ENCODE results near the gene ZNF148.

The ZNF148 gene

DNA sequence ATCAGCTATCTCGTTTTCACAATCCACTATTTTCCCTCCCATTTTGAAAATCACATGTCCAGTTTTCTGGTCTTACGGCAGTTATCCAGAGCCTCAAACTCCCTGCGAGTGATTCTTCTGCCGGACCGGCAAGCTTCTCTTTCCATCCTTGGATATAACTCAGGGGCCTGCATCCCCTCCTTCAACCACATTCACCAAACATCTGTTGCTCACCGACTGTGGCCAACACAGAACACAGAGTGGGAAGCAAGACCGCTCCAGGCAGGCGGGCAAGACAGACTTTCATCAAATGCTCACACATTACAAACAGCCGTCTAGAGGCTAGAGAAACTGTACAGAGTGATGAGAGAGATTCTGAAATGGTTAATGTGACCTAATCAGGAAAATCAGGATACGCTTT lies 154.9 kb downstream of the ZNF148 start:
- DNase-seq (ENCODE audit: low spot score) = no peak

DNA sequence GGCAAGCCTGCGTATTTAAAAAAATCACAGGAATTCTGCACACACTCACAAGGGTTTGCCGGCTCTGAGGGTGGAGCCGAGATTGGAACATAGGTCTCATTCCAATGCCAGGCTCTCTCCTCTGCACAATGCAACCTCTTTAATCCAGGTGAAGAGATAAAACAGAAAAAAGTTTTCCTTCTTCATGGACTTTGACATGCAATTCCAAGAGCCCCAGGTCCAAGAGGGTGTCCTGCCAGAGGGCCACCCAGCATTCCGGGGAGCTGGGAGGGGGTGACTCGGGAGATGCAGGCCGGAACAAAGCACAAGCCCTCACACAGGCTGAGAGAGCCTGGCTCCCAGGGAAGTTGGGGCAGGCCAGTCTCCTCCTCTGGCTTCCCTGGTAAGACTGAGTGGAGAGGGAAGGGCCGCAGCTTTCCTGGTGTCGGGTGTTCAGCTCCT lies 155.8 kb downstream of the ZNF148 start:
- DNase-seq (ENCODE audit: low spot score) = no peak

DNA sequence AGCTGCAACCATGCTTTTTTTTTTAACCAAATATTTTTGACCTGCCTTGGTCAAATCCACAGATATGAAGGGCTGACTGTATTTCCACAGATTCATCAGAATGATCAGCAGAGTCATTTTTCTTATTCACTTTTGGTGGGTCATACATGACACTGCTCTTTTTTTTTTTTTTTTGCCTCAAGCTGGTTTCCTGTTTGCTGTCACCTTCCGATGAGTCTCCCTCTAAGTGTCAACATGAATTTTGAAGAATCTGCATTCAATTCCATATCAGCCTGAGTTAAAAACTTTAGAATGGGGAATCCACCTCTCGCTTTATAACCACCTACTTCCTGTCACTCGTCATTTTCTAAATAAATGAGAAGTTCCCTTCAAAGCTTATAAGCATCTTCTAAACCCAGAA lies 160.4 kb downstream of the ZNF148 start:
- no peak for DNase-seq (ENCODE audit: low spot score)

GRCh38 chr3:125213946-125214542 lies 161.1 kb downstream of the ZNF148 start:
- DNase-seq (ENCODE audit: low spot score) = no peak

DNA sequence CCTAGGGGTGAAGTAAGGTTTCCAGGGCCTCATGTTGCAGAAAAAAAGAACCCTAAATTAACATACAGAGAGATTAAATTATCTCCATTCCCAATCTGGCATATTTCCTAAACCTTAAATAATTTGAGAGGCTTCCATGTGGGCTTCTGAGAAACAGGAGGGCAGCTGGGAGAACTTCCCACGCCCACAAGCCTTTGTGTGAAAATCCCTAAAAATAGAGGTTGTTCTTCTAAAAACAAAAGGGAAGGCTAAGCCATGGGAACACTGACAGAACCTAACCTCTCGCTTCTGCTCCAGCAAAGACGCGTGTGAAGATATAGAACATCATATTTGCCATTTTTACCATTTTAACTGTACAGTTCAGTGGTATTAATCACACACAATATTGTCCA lies 161.8 kb downstream of the ZNF148 start:
- DNase-seq (ENCODE audit: low spot score) = no peak

- no peak for DNase-seq (ENCODE audit: low spot score)
Observed at GRCh38 chr3:125212509-125213363, 162.4 kb downstream of the ZNF148 start, which contains the start of gene SLC12A8. Gene SLC12A8, minus strand, starts transcription at chr3:125212748. Its CDS starts 1,399 bp downstream, at chr3:125211349.

DNA sequence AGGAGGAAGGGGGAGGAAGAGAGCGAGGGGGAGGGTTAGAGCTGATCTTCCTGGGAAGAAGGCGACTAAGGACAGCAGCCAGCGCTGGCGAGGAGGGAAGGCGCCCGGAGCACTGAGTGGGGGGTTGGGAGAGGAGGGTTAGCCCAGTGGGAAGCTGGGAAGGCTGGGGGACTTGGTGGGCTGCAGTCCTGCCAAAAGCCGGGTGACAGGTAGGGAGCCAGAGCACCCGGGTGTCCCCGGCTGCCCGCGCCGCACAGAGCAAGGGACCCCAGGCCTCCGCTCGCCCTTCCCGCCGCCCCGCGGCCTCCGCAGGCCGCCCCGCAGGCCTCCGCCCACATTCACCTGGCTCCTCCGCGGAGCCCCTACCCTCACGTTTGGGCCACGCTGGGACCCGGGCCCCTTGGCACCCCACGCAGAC lies 163.0 kb downstream of the ZNF148 start:
- DNase-seq (ENCODE audit: low spot score) = no peak

DNA sequence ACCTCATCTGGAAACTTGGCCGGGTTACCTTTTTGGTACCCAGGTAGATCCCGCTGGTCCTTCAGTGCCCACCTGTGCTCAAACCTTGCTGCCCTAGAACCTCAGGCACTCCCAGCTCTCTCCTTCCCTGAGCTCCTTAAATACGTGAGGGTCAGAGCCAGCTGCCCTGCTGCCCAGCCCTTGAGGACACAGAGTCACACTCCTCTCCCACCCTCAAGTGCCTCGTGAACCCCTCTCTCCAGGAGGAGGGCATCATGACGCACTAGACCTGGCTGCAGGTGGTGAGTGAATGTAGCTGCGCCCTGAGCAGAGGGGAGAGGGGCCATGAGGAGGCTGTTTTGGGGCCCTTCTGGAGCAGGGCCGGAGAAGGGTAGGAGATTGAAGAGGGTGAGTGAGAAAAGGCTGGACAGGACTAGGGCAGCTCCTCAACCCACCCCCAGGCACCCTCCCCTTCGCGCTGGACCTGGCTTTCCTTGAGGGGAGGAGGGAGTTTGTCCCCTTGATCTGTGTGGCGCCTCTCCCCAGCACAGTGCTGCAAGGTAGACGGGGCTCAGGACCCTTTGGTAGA lies 163.5 kb downstream of the ZNF148 start:
- DNase-seq (ENCODE audit: low spot score) = no peak

GRCh38 chr3:125207949-125208568 lies 167.1 kb downstream of the ZNF148 start:
- no peak for DNase-seq (ENCODE audit: low spot score)

DNA sequence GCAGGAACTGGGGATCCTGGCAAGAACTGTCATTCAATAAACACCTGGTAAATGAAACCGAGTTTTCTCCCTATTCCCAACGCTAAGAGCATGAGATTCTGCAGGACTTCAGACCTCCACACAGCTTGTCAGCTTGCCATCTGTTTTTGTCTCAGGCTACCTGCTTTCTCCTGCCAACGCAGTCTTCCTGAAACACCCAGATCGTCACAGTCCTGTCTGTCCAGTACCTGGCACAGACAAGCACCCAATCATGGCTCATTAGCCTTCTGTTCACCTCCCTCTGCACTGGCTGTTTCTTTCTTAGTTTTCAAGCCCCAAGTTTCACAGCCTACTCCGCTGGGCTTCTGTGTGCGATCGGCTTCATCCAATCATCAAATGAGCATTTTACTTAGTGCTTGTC lies 167.6 kb downstream of the ZNF148 start:
- DNase-seq (ENCODE audit: low spot score) = no peak

GRCh38 chr3:125206934-125207333 lies 168.2 kb downstream of the ZNF148 start:
- no peak for DNase-seq (ENCODE audit: low spot score)

GRCh38 chr3:125203731-125204130 lies 171.4 kb downstream of the ZNF148 start:
- DNase-seq (ENCODE audit: low spot score) = no peak

DNA sequence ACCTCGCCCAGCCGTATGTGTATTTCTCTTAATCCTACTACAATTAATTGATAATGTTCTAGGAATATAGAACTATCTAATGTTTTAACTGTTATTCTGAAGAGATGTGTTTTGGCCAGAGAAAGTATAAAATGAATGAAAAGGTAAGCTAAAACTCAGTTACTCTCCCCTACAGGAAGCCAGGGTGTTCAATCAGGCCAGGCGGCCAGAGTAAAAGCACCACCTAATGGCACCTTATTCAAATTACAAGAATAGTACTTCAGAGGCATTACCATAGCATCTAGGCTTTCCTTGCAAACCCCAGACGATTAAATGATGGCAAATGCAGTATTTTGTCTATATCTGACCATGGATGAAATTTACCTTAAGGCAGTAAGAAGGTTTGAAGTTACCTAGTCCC lies 172.9 kb downstream of the ZNF148 start:
- no peak for DNase-seq (ENCODE audit: low spot score)

GRCh38 chr3:125200731-125201139 lies 174.4 kb downstream of the ZNF148 start:
- DNase-seq (ENCODE audit: low spot score) = no peak

DNA sequence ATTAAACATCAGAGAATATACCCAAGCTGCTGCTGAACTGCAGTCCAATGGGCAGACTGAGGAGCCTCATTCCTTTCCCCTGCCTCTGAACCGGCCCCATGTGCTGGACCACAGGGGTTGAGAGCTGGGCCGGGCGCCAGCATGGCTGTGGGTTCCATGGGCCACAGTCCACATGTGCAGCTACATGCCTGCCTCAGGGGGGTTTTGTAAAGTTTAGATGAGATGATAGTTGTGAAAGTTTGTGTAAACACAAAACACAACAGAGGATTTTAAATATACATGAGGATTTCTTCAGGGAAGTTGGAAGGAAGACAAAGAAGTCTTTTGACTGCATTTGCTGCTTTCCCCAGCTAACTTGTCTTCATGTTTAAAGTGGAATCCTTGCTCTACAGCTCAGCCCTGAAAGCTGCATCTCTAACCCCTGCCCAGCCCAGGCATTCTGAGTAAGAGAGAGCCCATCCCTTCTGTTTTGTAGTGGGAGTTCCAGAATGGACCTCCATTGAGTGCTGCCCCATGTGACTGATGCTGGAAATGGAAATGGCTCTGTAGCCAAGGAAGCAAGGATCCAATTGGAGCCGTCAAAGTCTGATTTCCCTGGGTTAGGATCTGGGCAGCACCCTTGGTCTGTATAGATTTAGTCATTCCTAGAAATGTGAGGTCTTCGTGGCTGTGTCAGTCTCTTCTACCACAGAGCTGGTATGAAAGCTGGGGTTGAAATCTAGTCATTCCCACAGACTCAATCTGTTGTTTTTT lies 180.1 kb downstream of the ZNF148 start:
- no peak for DNase-seq (ENCODE audit: low spot score)

DNA sequence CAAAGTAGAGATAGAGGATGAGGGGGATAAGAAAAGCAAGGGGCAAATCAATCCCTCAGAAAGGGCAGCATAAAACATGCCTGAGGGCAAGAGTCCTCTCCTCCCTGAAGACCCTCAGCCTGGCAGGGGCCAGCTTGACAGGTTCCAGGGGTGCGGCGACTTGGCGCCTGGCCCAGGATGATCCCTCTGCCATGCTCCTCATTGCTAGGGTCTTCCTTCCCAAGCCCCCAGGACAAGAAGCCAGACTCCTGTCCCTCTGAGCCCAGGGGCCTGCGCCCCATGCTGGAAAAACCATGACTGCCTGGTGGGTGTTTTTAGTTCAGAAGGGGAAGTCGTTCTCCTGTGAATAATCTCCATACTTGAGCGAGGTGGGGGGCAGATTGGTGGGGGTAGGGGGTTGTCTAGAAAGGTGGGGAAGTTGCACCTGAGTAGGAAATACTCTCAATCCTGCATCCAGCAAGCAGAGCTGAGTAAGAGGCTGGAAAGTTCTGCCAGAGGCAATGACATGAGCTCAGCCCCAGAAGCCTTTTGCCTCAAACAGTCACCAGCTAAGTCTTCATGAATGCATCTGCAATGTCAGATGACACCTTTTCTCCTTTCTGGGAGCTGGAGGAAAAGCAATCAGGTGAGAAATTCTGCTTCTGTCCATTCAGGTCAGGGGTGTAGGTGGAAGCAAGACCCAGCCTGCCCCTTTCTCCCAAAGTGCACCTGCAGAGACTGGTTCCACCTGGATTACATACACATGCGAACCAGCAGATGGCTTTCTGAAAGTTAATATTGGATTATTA lies 180.9 kb downstream of the ZNF148 start:
- no peak for DNase-seq (ENCODE audit: low spot score)

DNA sequence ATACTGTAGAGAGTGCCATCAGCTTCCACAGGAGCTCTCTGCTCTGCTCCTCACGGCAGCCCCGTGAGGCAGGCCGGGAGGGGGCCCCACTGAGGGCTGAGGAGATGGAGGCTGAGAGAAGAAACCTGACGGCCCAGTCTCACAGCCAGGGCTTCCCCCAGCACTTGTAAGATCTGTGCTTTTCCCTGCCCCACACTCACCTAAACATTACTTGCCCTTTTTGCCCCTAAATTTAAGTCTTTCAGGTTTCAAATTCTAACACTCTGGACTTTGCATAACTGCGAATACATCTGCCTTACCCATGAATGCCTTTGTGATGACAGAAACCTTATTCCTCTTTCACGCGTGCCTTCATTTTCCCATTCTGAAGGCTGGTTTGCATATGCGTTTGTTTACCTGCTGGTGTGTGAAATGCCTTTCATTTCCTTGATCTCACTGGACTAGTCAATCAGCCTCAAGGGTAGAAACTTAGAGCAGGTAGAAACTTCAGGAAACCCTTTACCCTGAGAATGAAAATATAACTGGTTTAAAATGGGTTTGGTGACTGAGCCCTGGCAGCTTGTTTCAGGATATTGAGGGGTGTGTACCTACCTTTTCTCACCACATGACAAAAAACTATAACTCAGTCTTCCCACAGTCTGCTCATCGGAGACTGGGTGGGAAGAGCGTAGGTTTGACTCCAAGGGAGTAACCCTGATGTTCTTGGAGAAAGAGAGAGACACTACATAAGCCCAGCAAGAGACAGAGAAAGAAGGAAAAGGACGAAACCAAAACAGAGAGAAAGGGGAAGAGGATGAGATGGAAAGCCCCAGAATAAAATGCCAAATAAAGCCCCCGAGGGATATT lies 182.7 kb downstream of the ZNF148 start:
- no peak for DNase-seq (ENCODE audit: low spot score)

- DNase-seq (ENCODE audit: low spot score) = no peak
Observed at GRCh38 chr3:125191730-125192129, 183.4 kb downstream of the ZNF148 start.

DNA sequence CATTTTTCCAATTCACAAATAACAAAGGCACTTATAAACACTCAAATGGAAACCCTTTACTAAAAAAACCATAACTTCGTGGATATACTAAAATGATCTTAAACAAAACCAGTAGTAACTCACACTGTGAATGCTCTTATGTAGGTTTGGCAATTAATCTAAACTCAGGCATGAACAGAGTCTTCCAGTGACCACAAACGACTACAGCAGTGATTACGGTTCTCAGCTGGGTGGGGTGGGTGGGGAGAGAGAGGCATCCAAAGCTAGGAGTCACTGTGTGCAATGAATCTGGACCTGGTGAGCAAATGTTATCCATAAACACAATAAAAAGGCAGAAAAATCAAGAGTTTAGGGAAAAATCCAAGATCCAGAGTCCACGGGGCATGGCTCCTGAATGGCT lies 183.9 kb downstream of the ZNF148 start:
- DNase-seq (ENCODE audit: low spot score) = no peak

GRCh38 chr3:125190786-125191185 lies 184.3 kb downstream of the ZNF148 start:
- DNase-seq (ENCODE audit: low spot score) = no peak

Measured in hematopoietic multipotent progenitor cell treated with erythropoietin and hydrocortisone succinate and interleukin-3 and kit ligand, for 17 days (in vitro differentiated cells).